ENCODE measurements around the gene FAM24A.
"Not testable (repeated sequence)": the region's sequence is repeated elsewhere in the genome, so short reads cannot be mapped to it uniquely, and the experiment has no call there.

Gene FAM24A

GRCh38 chr10:122877264-122877663 is 33.1 kb upstream of the FAM24A start:
- H3K27ac ChIP-seq (ENCODE audit: low read depth, low read length) = peak overlapping the region; percentile 84
- H3K4me1 ChIP-seq (ENCODE audit: control insufficient read depth, insufficient read depth, low read length) = peaks cover 48% of the 10 kb centered on the region
- peak overlapping the region; percentile 42 for H3K4me3 ChIP-seq (ENCODE audit: low read depth, low read length)
- 0 out of 2 replicates have a peak, but pooled peaks cover 4% of the 10 kb centered on the region for H3K9me3 ChIP-seq (ENCODE audit: control insufficient read depth, insufficient read depth, low read depth, low read length)
- peaks cover 8% of the 10 kb centered on the region for H3K27me3 ChIP-seq (ENCODE audit: control insufficient read depth, insufficient read depth, low read length)
- H3K36me3 ChIP-seq (ENCODE audit: control insufficient read depth, insufficient read depth, low read length) = no peaks in the 10 kb centered on the region
- peak overlapping the region; percentile 53 for H3K9ac ChIP-seq (ENCODE audit: low read length)

DNA sequence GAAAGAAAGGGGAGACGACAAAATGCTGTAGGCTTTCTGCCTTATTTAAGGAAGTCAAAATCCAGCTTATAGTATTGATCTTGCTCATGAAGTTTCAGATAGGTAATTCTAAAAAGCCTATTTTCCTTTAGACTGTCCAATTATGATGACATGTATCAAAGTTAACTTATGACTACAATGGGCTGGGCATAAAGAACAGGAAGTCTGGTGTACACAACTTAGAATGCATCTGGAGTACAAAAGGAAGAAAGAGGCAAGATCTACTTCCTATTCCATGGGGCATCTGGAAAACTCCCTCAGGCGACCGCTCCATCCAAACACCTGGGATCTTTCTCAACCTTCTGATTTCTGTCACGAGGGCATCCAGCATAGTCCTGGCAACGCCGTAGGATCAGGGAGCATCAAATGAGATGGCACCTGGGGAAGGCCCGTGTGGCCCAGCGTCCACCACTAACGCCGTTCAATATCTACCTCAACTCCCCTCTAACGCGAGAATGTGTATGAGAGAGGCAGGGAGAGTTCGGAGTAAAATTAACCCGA is 31.5 kb upstream of the FAM24A start:
- H3K27me3 ChIP-seq (ENCODE audit: control insufficient read depth, insufficient read depth, low read length) = peaks cover 8% of the 10 kb centered on the region
- H3K4me3 ChIP-seq (ENCODE audit: low read depth, low read length) = peak overlapping the region; percentile 77
- no peaks in the 10 kb centered on the region for H3K9me3 ChIP-seq (ENCODE audit: control insufficient read depth, insufficient read depth, low read depth, low read length)
- peaks cover 48% of the 10 kb centered on the region for H3K4me1 ChIP-seq (ENCODE audit: control insufficient read depth, insufficient read depth, low read length)
- H3K27ac ChIP-seq (ENCODE audit: low read depth, low read length) = no peak overlapping the region
- H3K36me3 ChIP-seq (ENCODE audit: control insufficient read depth, insufficient read depth, low read length) = no peaks in the 10 kb centered on the region
- H3K9ac ChIP-seq (ENCODE audit: low read length) = peak overlapping the region; percentile 44

DNA sequence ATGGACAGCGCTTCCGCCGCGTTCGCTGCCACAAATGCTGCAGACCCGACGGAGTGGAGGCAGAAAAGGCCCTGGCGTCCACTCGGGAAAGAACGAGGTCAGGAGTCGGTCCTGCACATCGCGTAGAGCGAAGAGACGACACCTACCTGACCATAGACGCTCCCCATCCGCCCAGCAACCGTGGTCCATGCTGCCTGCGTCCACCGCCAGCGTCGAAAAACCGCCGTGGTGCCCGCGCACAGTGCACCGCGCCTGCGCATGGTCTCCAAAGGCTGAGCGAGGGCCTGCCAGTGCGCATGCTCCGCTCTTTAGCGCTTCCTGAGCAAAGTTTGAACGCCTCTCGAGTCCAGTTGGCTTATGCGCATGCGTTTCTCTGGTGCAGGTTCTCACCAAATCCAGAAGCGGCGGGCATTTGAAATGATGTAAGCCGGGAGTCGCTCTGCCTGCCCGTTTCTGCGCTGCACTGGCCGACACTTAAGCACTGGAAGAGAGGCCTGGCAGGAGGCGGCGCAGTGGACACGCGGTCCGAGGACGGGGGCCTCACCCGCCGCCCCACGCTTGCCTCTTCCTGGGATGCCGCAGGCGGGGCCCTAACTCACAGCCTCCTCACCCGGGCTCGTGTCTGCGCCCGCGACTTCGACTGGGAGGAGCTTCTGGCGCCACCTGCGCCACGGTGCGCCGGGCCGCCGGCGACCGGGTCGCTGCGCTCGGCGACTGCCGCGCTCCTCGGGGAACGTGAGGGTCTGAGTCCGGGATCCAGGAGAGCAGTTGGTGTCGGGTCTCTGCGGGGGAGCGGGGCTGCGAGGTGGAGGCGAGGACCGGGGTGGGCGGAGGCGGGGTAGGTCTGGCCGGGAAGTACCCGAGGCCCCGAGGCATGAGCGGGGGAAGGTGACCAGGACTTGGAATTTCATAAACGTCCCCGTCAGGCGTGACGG is 30.8 kb upstream of the FAM24A start, which contains the start of gene FAM24B:
Gene FAM24B, minus strand, starts transcription at position 243 of the 935 bp plus-strand sequence. CDS start 29,066 bp downstream, outside the sequence.
- Histone ChIP-seq H3K4me1 (ENCODE audit: control insufficient read depth, insufficient read depth, low read length) (peaks cover 45% of the 10 kb centered on the region), H3K4me3 (ENCODE audit: low read depth, low read length) (peak within 1 kb of the TSS; percentile 77), H3K27ac (ENCODE audit: low read depth, low read length) (no peak within 1 kb of the TSS), H3K36me3 (ENCODE audit: control insufficient read depth, insufficient read depth, low read length) (no peaks in the 10 kb centered on the region), H3K9ac (ENCODE audit: low read length) (peak within 1 kb of the TSS; percentile 44), H3K9me3 (ENCODE audit: control insufficient read depth, insufficient read depth, low read depth, low read length) (no peaks in the 10 kb centered on the region), H3K27me3 (ENCODE audit: control insufficient read depth, insufficient read depth, low read length) (peaks cover 8% of the 10 kb centered on the region)

- Histone ChIP-seq H3K4me3 (ENCODE audit: low read depth, low read length) (no peak overlapping the region), H3K27ac (ENCODE audit: low read depth, low read length) (no peak overlapping the region), H3K36me3 (ENCODE audit: control insufficient read depth, insufficient read depth, low read length) (no peaks in the 10 kb centered on the region), H3K9ac (ENCODE audit: low read length) (no peak overlapping the region), H3K4me1 (ENCODE audit: control insufficient read depth, insufficient read depth, low read length) (peaks cover 15% of the 10 kb centered on the region), H3K27me3 (ENCODE audit: control insufficient read depth, insufficient read depth, low read length) (peaks cover 8% of the 10 kb centered on the region), H3K9me3 (ENCODE audit: control insufficient read depth, insufficient read depth, low read depth, low read length) (no peaks in the 10 kb centered on the region)
Measured at GRCh38 chr10:122882766-122883165, 27.6 kb upstream of the FAM24A start.

DNA sequence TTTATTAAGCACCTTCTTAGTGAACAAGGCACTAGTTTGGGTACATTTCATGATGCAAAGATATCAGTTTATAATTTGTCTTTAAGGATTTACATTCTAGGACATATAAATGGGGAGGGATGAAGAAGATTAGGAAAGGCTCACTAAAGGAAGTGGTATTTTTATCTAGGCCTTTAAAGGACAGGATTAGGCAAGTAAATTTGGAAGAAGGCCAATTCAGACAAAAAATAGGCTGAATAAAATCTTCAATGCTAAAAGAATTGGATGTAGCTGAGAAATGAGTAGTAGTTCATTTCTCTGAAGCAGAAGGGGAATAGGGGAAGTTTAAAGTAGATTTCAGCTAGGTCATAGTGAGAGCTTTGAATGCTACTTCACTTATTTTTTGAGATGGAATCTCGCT is 26.2 kb upstream of the FAM24A start:
- H3K27me3 ChIP-seq (ENCODE audit: control insufficient read depth, insufficient read depth, low read length) = peaks cover 8% of the 10 kb centered on the region
- 0 out of 2 replicates have a peak, but pooled peaks cover 3% of the 10 kb centered on the region for H3K4me1 ChIP-seq (ENCODE audit: control insufficient read depth, insufficient read depth, low read length)
- H3K9me3 ChIP-seq (ENCODE audit: control insufficient read depth, insufficient read depth, low read depth, low read length) = no peaks in the 10 kb centered on the region
- no peak overlapping the region for H3K27ac ChIP-seq (ENCODE audit: low read depth, low read length)
- H3K36me3 ChIP-seq (ENCODE audit: control insufficient read depth, insufficient read depth, low read length) = no peaks in the 10 kb centered on the region; the same call in 1 of the 2 replicates
- H3K4me3 ChIP-seq (ENCODE audit: low read depth, low read length) = no peak overlapping the region
- H3K9ac ChIP-seq (ENCODE audit: low read length) = no peak overlapping the region

GRCh38 chr10:122894261-122894944 is 16.0 kb upstream of the FAM24A start:
- no peaks in the 10 kb centered on the region for H3K9me3 ChIP-seq (ENCODE audit: control insufficient read depth, insufficient read depth, low read depth, low read length)
- H3K36me3 ChIP-seq (ENCODE audit: control insufficient read depth, insufficient read depth, low read length) = no peaks in the 10 kb centered on the region
- H3K9ac ChIP-seq (ENCODE audit: low read length) = no peak overlapping the region
- H3K27ac ChIP-seq (ENCODE audit: low read depth, low read length) = no peak overlapping the region
- no peak overlapping the region for H3K4me3 ChIP-seq (ENCODE audit: low read depth, low read length)
- no peaks in the 10 kb centered on the region for H3K27me3 ChIP-seq (ENCODE audit: control insufficient read depth, insufficient read depth, low read length)
- H3K4me1 ChIP-seq (ENCODE audit: control insufficient read depth, insufficient read depth, low read length) = no peaks in the 10 kb centered on the region

GRCh38 chr10:122903861-122904260 is 6.5 kb upstream of the FAM24A start:
- H3K36me3 ChIP-seq (ENCODE audit: control insufficient read depth, insufficient read depth, low read length); H3K27me3 ChIP-seq (ENCODE audit: control insufficient read depth, insufficient read depth, low read length); H3K4me3 ChIP-seq (ENCODE audit: low read depth, low read length): not testable (repeated sequence)

DNA sequence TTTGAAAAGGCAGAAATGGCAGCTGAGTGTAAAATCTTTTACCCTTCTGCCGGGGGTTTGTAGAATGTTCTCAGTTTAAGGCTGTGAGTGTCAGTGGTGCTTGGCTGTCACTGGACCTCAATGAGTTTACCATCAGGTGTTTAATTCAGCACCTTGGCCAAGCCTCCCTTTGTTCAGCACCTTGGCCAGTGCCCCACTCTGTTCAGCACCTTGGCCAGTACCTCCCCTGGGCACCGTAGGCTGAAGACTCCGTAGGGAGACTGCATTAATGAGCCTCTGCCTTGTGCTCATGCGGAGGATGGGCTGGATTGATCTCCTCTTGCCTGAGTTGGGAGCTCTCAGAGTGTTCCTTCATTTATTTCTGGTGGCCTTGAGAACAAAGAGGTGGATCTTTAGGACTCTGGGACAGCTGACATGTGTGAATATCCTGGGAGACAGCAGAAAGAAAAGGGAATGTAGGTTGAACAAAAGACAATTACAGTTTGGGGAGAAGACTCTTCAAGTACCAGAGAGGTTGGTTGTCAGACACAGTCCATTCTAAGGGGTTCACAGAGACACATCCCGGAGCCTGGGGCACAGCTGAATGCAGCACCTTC is 1.6 kb downstream of the FAM24A start:
- H3K27ac ChIP-seq (ENCODE audit: low read depth, low read length) = no peak overlapping the region
- peaks cover 11% of the 10 kb centered on the region; the same call in 1 of the 2 replicates for H3K27me3 ChIP-seq (ENCODE audit: control insufficient read depth, insufficient read depth, low read length)
- no peaks in the 10 kb centered on the region for H3K36me3 ChIP-seq (ENCODE audit: control insufficient read depth, insufficient read depth, low read length)
- no peaks in the 10 kb centered on the region for H3K9me3 ChIP-seq (ENCODE audit: control insufficient read depth, insufficient read depth, low read depth, low read length)
- no peak overlapping the region for H3K4me3 ChIP-seq (ENCODE audit: low read depth, low read length)
- no peaks in the 10 kb centered on the region for H3K4me1 ChIP-seq (ENCODE audit: control insufficient read depth, insufficient read depth, low read length)
- H3K9ac ChIP-seq (ENCODE audit: low read length) = no peak overlapping the region

More at GRCh38 chr10:122903861-122904260, 6.5 kb upstream of the FAM24A start:
- not testable (repeated sequence) for H3K27ac ChIP-seq (ENCODE audit: low read depth, low read length); H3K9me3 ChIP-seq (ENCODE audit: control insufficient read depth, insufficient read depth, low read depth, low read length); H3K9ac ChIP-seq (ENCODE audit: low read length); H3K4me1 ChIP-seq (ENCODE audit: control insufficient read depth, insufficient read depth, low read length)

- H3K9ac ChIP-seq (ENCODE audit: low read length) = no peak overlapping the region
- no peaks in the 10 kb centered on the region; the same call in 1 of the 2 replicates for H3K27me3 ChIP-seq (ENCODE audit: control insufficient read depth, insufficient read depth, low read length)
- no peaks in the 10 kb centered on the region for H3K36me3 ChIP-seq (ENCODE audit: control insufficient read depth, insufficient read depth, low read length)
- H3K27ac ChIP-seq (ENCODE audit: low read depth, low read length) = no peak overlapping the region
- H3K4me3 ChIP-seq (ENCODE audit: low read depth, low read length) = no peak overlapping the region
- H3K9me3 ChIP-seq (ENCODE audit: control insufficient read depth, insufficient read depth, low read depth, low read length) = no peaks in the 10 kb centered on the region
- no peaks in the 10 kb centered on the region for H3K4me1 ChIP-seq (ENCODE audit: control insufficient read depth, insufficient read depth, low read length)
Measured at GRCh38 chr10:122915700-122916099, 5.3 kb downstream of the FAM24A start.

GRCh38 chr10:122930140-122930539 is 19.7 kb downstream of the FAM24A start:
- H3K4me1 ChIP-seq (ENCODE audit: control insufficient read depth, insufficient read depth, low read length) = no peaks in the 10 kb centered on the region
- H3K36me3 ChIP-seq (ENCODE audit: control insufficient read depth, insufficient read depth, low read length) = no peaks in the 10 kb centered on the region
- no peak overlapping the region for H3K27ac ChIP-seq (ENCODE audit: low read depth, low read length)
- H3K27me3 ChIP-seq (ENCODE audit: control insufficient read depth, insufficient read depth, low read length) = no peaks in the 10 kb centered on the region
- H3K9me3 ChIP-seq (ENCODE audit: control insufficient read depth, insufficient read depth, low read depth, low read length) = no peaks in the 10 kb centered on the region
- H3K9ac ChIP-seq (ENCODE audit: low read length) = no peak overlapping the region
- no peak overlapping the region for H3K4me3 ChIP-seq (ENCODE audit: low read depth, low read length)
